IMR-90 (cell line): ENCODE data around the gene DGLUCY.

Experiments
- CEBPB ChIP-seq: IDR thresholded peaks from 2 replicates; pipeline ENCODE4 v1.6.1; 2012; ENCODE audit warnings: low read depth, low read length, improper control_type of control experiment
- CHD1 ChIP-seq: IDR thresholded peaks from 2 replicates; pipeline ENCODE4 v1.6.1; 2012; ENCODE audit warnings: low read depth, low read length, improper control_type of control experiment
- CTCF ChIP-seq: conservative IDR thresholded peaks from 2 replicates; pipeline ENCODE4 v1.5.1; 2012; ENCODE audit warnings: mild to moderate bottlenecking, low read depth, low read length, improper control_type of control experiment
- FOS ChIP-seq: fragments of 150-350 bp; IDR thresholded peaks from 2 replicates; pipeline ENCODE4 v1.6.1; 2016; ENCODE audit warnings: low read depth, low read length
- MAZ ChIP-seq: IDR thresholded peaks from 2 replicates; pipeline ENCODE4 v1.6.1; 2012; ENCODE audit warnings: low read depth, mild to moderate bottlenecking, low read length, improper control_type of control experiment, moderate library complexity, borderline replicate concordance
- MXI1 ChIP-seq: IDR thresholded peaks from 2 replicates; pipeline ENCODE4 v1.6.1; 2012; ENCODE audit warnings: low read depth, mild to moderate bottlenecking, low read length, moderate library complexity, borderline replicate concordance
- POLR2A ChIP-seq: IDR thresholded peaks from 2 replicates; pipeline ENCODE4 v1.6.1; 2012; ENCODE audit warnings: mild to moderate bottlenecking, low read depth, low read length
- RAD21 ChIP-seq: IDR thresholded peaks from 2 replicates; pipeline ENCODE4 v1.6.1; 2012; ENCODE audit warnings: low read length, improper control_type of control experiment

DNA sequence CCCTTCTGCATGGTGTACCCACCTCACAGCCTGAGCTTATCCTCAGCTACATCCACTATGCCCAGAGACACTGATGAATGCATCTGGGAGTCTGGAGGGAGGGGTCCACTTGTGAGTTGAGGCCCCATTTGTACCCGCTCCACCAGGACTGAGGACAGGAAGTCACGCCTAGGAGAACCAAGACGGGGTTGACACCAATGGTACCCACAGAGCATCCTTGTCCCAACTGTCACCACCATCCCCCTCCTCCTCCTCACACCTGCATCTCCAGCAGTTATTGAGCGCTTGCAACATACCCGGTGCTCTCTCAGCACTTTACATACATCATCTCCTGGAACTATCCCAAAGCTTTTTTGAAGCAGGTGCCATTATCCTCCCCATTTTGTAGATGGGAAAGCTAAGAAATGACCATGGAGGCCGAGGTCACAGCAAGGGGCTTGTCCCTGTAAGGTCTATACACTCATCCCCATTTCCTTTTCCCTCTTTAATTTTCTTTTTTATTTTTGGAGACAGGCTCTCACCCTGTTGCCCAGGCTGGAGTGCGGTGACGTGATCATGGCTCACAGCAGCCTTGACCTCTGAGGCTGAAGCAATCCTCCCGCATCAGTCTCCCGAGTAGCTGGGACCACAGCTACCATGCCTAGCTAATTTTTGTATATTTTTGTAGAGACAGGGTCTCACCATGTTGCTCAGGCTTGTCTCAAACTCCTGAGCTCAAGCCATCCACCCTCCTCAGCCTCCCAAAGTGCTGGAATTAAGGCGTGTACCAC is 31.7 kb downstream of the DGLUCY start:
- TF ChIP-seq POLR2A (no peak), CTCF (no peak), CEBPB (no peak), MXI1 (no peak), FOS (no peak), MAZ (no peak), CHD1 (no peak), RAD21 (no peak)
